GM18867 (cell line): ENCODE measurements around the gene MYO10.

ENCODE experiments used
- ATAC-seq: cut with Tn5 transposase; IDR thresholded peaks from one replicate; pipeline ENCODE4 v1.9.1; 2021; ENCODE audit warnings: mild to moderate bottlenecking, moderate library complexity; ENCODE audit not compliant: unreplicated experiment

The MYO10 gene

DNA sequence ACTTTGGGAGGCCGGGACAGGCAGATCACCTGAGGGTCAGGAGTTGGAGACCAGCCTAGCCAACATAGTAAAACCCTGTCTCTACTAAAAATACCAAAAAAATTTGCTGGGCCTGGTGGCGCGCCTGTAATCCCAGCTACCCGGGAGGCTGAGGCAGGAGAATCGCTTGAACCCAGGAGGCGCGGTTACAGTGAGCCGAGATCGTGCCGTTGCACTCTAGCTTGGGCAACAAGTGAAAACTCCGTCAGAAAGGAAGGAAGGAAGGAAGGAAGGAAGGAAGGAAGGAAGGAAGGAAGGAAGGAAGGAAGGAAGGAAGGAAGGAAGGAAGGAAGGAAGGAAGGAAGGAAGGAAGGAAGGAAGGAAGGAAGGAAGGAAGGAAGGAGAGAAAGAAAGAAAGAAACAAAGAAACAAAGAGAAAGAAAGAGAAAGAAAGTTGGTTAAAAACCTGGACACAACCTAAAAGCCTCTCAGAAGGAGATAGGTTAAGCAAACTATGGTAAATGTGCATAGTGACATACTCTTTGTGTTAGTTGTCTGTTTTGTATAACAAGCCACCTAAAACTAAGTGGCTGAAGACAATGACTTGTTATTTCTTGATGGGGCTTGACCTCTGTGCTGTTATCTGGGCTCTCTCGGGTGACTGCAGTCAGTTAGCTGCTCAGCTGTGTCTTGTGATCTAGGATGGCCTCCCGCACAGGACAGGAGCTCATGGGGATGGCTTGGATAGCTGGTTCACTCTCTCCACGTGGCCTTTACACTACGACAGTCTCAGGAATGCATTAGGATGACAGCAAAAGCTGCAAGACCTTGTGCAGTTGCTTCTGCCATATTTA is 8.0 kb upstream of the MYO10 start:
- ATAC-seq, result no peak

GRCh38 chr5:16937503-16938161 is 1.5 kb upstream of the MYO10 start:
- no peak for ATAC-seq

GRCh38 chr5:16936989-16937438 is 926 bp upstream of the MYO10 start:
- ATAC-seq, result no peak

DNA sequence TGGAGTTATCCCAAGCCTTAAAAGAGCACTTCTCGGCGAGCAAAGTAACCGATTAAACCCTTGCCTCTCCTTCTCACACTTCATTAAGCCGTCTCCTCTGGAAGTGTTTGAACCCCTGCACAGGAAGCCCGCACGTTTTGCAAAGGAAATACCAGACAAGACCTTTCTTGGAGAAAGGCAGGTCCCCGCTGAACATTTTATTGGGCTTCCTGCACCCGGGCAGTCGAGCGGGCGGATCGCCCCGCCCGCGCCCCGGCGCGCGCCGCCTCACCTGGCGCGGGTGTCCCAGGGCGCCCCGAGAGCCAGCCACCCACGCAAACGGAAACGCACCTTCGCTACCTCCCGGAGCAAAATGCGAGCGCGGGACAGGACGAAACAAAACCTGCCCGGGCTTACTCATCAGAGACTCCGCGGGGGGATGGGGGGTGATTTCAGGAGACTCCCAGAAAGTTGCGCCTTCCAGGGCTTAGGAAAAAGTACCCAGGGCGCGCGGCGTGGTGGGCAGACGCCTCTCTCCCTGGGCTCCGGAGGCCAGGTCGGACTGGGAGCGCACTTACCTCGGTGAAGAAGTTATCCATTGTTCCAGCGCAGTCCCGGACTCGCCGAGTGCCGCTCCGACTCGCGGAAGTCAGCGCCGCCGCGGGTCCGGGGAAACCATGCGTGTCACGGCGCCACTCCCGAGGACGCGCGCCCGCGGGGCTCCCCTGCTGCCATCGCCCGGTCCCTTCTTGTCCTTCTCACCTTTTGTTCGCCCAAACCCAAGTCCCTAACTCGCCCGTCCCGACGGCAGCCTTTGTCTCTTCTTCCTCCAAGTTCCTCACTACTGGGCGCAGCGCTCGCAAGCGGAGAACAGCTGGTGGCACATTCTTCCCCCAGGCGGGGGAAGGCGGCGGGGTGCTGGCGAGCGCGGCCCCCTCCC is 598 bp downstream of the MYO10 start:
- ATAC-seq, result peak; percentile 53

- no peak for ATAC-seq
These were observed 1.4 kb downstream of the MYO10 start for GRCh38 chr5:16934677-16935153.

- ATAC-seq, result peak; percentile 64
These were observed 2.0 kb downstream of the MYO10 start for GRCh38 chr5:16934123-16934522.

DNA sequence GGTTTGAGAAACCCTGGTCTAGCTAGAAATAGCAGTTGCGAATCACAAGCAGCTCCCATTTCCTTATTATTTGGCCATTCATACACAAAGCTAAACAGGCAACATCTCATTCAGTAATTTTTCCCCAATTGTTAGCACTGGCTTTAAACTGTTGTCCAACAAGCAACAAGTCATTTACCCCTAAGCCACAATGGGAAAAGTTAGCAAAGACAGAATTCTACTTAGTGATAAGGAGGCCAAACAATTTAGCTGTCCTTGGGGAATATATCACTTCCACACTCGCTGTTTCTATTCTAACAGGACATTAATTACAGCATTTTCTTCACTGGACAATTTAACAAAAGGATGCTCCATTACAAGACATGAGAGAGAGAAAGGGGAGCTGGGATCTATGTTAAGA is 2.8 kb downstream of the MYO10 start:
- ATAC-seq, result no peak

- ATAC-seq, result no peak
These were observed 3.7 kb downstream of the MYO10 start for GRCh38 chr5:16932401-16932800.

GRCh38 chr5:16931334-16932110 is 4.6 kb downstream of the MYO10 start:
- no peak for ATAC-seq

DNA sequence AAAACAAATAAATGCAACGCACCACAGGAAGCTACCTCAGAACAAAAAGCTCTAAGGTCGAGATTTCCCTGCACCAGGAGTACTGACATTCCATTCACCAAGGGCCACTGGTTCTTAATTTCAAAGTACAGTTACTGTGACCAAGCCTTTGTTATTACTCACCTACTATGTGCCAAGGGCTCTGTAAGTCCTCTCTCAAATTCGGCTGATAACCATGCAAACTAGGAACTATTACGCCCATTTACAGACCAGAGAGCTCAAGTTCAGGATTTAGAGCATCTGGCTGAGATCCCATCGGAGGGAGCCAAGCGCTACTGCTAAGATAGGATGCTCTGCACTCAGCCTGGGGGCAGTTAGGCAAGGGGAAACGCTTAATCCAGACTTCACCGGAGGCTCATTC is 5.6 kb downstream of the MYO10 start:
- no peak for ATAC-seq

GRCh38 chr5:16929831-16930230 is 6.3 kb downstream of the MYO10 start:
- no peak for ATAC-seq

DNA sequence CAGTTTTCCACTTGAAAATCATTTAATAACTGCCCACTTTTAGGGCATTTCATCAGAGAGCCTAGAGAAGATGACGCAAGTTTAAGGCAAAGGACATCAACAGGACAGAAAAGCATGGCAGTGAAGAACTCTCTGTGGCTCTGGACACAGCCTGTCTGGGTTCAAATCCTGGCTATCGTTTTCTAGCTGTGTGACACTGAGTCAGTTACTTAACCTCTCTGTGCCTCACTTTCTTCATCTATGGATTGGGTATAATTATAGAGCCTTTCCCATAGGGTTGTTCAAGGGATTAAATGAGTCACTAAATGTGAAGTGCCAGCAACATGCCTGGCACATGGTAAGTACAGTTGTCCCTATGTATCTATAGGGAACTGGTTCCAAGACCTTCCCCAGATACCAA is 6.7 kb downstream of the MYO10 start:
- no peak for ATAC-seq

- ATAC-seq, result no peak
These were observed 8.5 kb downstream of the MYO10 start for GRCh38 chr5:16927613-16928012.

DNA sequence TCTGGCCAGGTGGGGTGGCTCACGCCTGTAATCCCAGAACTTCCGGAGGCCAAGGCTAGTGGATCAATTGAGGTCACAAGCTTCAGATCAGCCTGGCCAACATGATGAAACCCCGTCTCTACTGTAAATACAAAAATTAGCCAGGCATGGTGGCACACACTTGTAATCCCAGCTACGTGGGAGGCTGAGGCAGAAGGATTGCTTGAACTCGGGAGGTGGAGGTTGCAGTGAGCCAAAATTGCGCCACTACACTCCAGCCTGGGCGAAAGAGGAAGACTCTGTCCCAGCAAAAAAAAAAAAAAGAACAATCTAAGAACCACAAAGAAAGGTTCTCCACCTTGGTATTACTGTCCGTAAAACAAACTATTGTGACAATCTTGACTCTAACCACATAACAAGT is 9.7 kb downstream of the MYO10 start:
- ATAC-seq, result no peak

DNA sequence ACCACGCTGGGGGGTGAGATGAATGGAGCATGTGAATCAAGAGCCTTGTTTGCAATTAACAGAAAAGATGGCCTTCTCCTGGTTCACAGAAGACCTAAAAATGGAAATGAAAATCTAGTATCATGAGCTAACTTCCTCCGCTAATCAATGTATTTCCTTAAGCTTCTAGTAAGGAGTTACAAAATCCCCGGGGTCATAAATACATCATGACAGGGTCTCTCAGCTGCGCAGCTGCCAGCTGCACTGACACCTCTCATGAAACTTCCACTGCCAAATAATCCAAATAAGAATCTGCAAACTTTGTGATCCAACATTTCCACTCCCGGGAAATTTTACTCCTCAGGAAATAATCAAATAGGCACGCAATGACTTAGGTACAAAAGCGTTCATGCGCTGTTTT is 11.9 kb downstream of the MYO10 start:
- ATAC-seq, result no peak

DNA sequence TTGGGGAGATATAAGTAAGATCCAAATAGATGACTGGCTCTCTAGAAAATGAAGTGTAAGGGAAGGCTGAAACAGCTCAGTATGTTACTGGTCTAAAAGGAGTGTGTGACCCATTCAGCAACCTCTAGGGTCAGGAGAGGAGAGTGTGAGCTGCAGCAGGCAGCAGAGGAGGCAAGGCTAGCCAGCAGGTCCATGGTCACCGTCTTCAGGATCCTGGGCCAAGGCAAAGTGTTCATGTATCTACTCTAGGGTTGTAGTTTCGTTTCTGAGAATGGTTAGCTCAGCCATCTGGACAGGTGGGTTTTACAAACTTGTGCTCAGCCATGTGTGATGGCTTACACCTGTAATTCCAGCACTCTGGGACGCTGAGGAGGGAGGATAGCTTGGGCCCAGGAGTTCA is 13.7 kb downstream of the MYO10 start:
- peak; percentile 70 for ATAC-seq

DNA sequence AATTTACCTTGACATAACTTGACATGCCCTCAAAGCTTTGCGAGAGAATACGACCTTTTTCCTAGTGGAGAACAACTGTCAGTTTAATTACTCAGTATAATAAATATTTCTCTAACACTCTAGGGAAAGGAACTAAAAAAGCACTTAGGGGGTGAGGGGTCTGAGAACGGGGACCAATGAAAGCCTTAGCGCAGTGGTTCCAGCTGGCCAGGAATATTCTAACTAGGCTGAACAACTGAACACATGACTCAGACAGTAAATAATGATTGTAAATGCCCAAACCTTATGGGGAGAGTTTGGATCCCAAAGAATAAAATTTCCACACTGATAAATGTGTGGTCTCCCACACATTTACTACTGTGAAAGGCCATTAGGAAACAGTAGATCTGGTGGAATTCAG is 14.9 kb downstream of the MYO10 start:
- ATAC-seq, result no peak

- no peak for ATAC-seq
These were observed 15.8 kb downstream of the MYO10 start for GRCh38 chr5:16920109-16920816.

DNA sequence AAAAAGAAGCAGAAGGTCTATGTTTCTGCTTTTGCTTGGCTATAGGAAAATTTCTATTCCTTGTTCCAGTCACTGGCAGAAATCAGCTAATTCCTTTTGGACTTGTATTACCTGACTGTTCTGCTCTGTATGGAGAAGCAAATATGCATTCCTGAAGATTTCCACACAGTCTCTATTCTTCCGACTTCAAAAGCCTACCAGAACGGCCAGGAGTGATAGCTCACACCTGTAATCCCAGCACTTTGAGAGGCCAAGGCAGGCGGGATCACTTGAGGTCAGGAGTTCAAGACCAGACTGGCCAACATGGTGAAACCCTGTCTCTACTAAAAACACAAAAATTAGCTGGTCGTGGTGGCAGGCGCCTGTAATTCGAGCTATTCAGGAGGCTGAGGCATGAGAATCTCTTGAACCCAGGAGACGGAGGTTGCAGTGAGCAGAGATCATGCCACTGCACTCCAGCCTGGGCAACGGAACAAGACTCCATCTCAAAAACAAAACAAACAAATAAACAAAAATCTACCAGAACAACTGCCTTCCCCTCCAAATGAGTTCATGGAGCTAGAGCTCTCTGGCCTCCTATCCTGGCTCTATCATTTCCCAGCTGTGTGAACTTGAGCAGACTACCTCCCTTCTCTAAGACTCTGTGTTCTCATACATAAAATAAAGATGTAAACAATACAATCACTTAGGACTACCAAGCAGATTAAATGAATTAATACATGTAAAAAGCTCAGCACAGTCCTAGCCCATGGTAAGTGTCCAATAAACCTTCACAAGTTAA is 17.0 kb downstream of the MYO10 start:
- no peak for ATAC-seq
